GM10248 (cell line): Measurements from ENCODE around the gene HNRNPLL.

ENCODE experiments used
- CTCF ChIA-PET: fragments of 300-600 bp; sonication (Branson Sonifier 250); formaldehyde crosslinking; extraction: SDS; loops from one replicate; lab custom pipeline; 2021; ENCODE audit warnings: antibody characterized with exemption; lab: Yijun Ruan, JAX
- POLR2A ChIA-PET: fragments of 350-650 bp; sonication (Branson Sonifier 250); formaldehyde crosslinking; extraction: SDS; loops from one replicate; lab custom pipeline; 2020; ENCODE audit warnings: antibody characterized with exemption; lab: Yijun Ruan, JAX
- DNase-seq: peaks from one replicate; pipeline ENCODE4 v3.0.0; 2012; ENCODE audit errors: extremely low spot score
- CTCF ChIP-seq: IDR thresholded peaks from 2 replicates; pipeline ENCODE4 v1.5.1; 2012; ENCODE audit warnings: mild to moderate bottlenecking, low read depth; ENCODE audit errors: extremely low read depth, missing control alignments, control extremely low read depth

Gene HNRNPLL

GRCh38 chr2:38590053-38590452, 12.7 kb downstream of the HNRNPLL start:
- ChIA-PET POLR2A (no interaction called here), CTCF (interaction anchor here (0.9 to 1.8 kb wide), 6 partner anchors 9 to 135 kb away, joined by 3 to 21 read pairs (median 5); partner anchors contain the start of gene HNRNPLL)
- DNase-seq: no peak
- TF ChIP-seq CTCF: no peak

DNA sequence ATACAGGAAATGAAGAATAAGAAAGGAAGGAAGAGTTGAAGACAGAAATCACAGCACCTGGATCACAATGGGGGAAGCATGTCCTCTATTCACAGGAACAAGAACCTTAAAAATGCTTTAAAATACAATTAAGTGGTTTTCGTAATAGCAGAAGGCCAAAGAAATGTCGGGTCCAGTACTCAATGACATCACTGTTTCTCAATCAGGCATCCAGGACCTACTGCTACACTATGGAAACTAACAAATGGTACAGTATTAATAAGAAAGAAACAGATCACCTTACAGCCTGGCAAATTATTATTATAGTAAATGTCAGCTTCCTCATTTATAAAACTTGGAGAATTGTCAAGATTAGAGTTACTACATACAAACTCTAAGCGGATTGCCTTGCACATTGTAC, 15.8 kb downstream of the HNRNPLL start:
- DNase-seq: no peak
- CTCF ChIA-PET: interaction anchor here (1.1 to 2.0 kb wide), 4 partner anchors 10 to 114 kb away, joined by 3 to 7 read pairs (median 4); partner anchors contain the start of gene HNRNPLL
- TF ChIP-seq CTCF: no peak
- POLR2A ChIA-PET: no interaction called here

GRCh38 chr2:38584881-38585280, 17.8 kb downstream of the HNRNPLL start:
- DNase-seq: no peak

DNA sequence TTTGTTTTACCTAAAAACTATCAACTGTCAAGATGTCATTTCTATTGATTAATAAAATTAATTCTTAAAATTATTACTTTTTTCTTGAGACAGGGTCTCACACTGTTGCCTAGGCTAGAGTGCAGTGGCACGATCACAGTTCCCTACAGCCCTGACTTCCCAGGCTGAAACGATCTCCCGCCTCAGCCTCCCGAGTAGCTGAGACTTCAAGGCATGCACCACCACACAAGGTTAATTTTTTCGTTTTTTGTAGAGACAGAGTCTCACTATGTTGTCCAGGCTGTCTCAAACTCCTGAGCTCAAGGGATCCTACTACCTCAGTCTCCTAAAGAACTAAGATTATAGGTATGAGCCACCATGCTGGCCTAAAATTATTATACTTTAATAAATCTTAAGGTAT, 18.7 kb downstream of the HNRNPLL start:
- ChIA-PET CTCF (interaction anchor here (0.9 to 15.8 kb wide), 12 partner anchors 10 to 269 kb away, joined by 3 to 333 read pairs (median 4); partner anchors contain the start of genes GALM and HNRNPLL), POLR2A (no interaction called here)
- no peak for TF ChIP-seq CTCF
- no peak for DNase-seq

More at GRCh38 chr2:38584881-38585280, 17.8 kb downstream of the HNRNPLL start:
- POLR2A ChIA-PET: interaction anchor here (0.6 kb wide), 1 partner anchor 166 kb away, joined by 3 read pairs; no protein-coding TSS in a partner anchor
- TF ChIP-seq CTCF: no peak
- CTCF ChIA-PET: interaction anchor here (1.0 to 15.8 kb wide), 2 partner anchors 17 to 148 kb away, joined by 3 to 333 read pairs; no protein-coding TSS in a partner anchor

DNA sequence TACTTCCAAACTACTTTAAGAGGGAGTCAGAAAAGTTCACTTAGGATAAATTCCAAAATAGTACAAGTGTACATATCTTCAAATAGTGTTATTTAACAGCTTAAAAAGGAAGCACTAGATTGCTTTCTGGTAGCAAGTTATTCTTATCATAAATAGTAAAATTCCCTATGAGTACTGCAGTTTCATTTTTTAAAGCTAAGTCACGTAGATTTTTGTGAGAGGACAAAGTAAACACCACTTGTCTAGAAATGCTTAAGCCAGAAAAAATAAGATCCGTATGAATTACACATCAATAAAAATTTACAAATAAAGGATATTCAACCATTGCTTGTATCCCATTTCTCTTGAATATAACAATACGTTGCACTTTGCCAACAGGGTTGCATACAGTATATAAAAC, 19.2 kb downstream of the HNRNPLL start:
- ChIA-PET CTCF (interaction anchor here (0.9 to 15.8 kb wide), 12 partner anchors 10 to 268 kb away, joined by 3 to 333 read pairs (median 4); partner anchors contain the start of genes GALM and HNRNPLL), POLR2A (no interaction called here)
- TF ChIP-seq CTCF: no peak
- no peak for DNase-seq

- peak; percentile 26 for DNase-seq
- POLR2A ChIA-PET: interaction anchor here (0.9 to 1.5 kb wide), 4 partner anchors 156 to 170 kb away, joined by 4 to 9 read pairs (median 8); partner anchors contain the start of gene SRSF7
- CTCF ChIA-PET: interaction anchor here (0.7 to 15.8 kb wide), 54 partner anchors 8 to 647 kb away, joined by 3 to 333 read pairs (median 5); partner anchors contain the start of gene GALM
- TF ChIP-seq CTCF: peak; percentile 60
Measured at GRCh38 chr2:38581193-38582147, 21.3 kb downstream of the HNRNPLL start.
